ENCODE data around the gene SERPINA9. TPM values are rescaled to one million over a fixed set of nuclear protein-coding genes. Genes with fewer than 3 reads are reported as not detected.

Gene SERPINA9, protein sequence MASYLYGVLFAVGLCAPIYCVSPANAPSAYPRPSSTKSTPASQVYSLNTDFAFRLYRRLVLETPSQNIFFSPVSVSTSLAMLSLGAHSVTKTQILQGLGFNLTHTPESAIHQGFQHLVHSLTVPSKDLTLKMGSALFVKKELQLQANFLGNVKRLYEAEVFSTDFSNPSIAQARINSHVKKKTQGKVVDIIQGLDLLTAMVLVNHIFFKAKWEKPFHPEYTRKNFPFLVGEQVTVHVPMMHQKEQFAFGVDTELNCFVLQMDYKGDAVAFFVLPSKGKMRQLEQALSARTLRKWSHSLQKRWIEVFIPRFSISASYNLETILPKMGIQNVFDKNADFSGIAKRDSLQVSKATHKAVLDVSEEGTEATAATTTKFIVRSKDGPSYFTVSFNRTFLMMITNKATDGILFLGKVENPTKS
- not detected in 2 replicates for total RNA-seq (ENCODE audit: low replicate concordance)

DNA sequence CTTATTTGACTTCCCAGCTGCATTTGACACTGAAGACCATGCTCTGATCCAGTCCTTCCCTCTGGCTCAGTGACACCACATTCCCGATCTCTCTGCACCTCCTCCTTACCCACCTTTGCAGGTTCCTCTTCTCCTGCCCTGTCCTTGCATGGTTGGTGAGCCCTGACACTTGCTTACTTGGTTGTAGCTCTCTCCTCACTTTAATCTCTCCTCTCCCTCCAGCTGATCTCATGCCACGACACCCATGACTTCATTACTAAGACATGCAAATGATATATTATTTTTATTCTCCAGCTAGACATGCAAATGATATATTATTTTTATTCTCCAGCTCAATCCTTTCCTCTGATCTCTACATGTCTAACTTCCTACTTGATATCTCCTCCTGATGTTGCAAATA is at the start of gene SERPINA9:
Gene SERPINA9, minus strand, starts transcription at position 175 of the 400 bp plus-strand sequence. CDS start 6,357 bp downstream, outside the sequence.

DNA sequence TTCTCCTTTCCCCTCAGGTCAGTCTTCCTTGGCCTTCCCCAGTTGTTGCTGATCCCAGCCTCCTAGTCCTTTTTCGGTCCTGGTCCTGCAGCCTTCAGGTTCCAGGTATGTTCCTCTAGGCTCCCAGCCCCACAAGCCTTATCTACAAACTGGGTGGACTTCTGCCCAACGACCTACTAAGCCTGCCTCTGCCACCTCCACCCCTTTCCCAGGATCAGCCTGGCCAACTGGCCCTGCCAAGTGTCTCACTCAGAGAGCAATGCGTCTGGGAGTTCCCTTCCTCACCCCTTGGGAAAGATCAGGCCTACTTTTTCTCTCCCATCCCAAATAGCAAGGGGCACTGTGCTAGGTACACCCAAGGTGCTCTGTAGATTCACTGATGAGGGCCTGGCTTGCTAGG is 33.4 kb upstream of the SERPINA9 start, which contains the start of gene SERPINA12:
Gene SERPINA12, minus strand, starts transcription at position 114 of the 400 bp plus-strand sequence. CDS start 11,072 bp downstream, outside the sequence.

Other genes starting within 250 kb of the SERPINA9 start
- gene SERPINA10, start 182.9 kb downstream of the SERPINA9 start, total RNA-seq (ENCODE audit: low replicate concordance), result not detected in 2 replicates
- gene SERPINA6, start 152.9 kb downstream of the SERPINA9 start, total RNA-seq (ENCODE audit: low replicate concordance), result not detected in 2 replicates
- gene SERPINA2, start 109.5 kb downstream of the SERPINA9 start, total RNA-seq (ENCODE audit: low replicate concordance), result not detected in 2 replicates
- gene SERPINA1, start 87.6 kb downstream of the SERPINA9 start, total RNA-seq (ENCODE audit: low replicate concordance), result 0.08 TPM in 1 of 2 replicates, not detected in the other
- gene SERPINA11, start 23.4 kb downstream of the SERPINA9 start, total RNA-seq (ENCODE audit: low replicate concordance), result not detected in 2 replicates
- gene SERPINA12, start 33.3 kb upstream of the SERPINA9 start, total RNA-seq (ENCODE audit: low replicate concordance), result not detected in 2 replicates
- not detected in 2 replicates for gene SERPINA4, start 85.2 kb upstream of the SERPINA9 start, total RNA-seq (ENCODE audit: low replicate concordance)
- gene SERPINA5, start 105.2 kb upstream of the SERPINA9 start, total RNA-seq (ENCODE audit: low replicate concordance), result 0.12 and 2.3 TPM in 2 replicates
- 5.3 and 15.9 TPM in 2 replicates for gene SERPINA3, start 136.2 kb upstream of the SERPINA9 start, total RNA-seq (ENCODE audit: low replicate concordance)